Pulmonary artery endothelial cell (primary cell): ENCODE measurements around the gene DDX1. TPM values are rescaled to one million over a fixed set of nuclear protein-coding genes. Genes with fewer than 3 reads are reported as not detected.
A peak's percentile ranks its signal among the peaks of the same experiment; 100 is the strongest.
"Not testable (repeated sequence)": the region's sequence is repeated elsewhere in the genome, so short reads cannot be mapped to it uniquely, and the experiment has no call there.

ENCODE experiments used
- DNase-seq: peaks from one replicate; pipeline ENCODE4 v3.0.0-alpha.2; 2011; ENCODE audit warnings: low read depth, low spot score
- total RNA-seq: library from RNA; depleted of rRNA; stranded (reverse); fragments of >200 nt; gene quantifications from 2 replicates; pipeline ENCODE4 v1.2.3, GENCODE V29; 2014

Gene DDX1
- 88.5 and 99.0 TPM in 2 replicates for total RNA-seq

DNA sequence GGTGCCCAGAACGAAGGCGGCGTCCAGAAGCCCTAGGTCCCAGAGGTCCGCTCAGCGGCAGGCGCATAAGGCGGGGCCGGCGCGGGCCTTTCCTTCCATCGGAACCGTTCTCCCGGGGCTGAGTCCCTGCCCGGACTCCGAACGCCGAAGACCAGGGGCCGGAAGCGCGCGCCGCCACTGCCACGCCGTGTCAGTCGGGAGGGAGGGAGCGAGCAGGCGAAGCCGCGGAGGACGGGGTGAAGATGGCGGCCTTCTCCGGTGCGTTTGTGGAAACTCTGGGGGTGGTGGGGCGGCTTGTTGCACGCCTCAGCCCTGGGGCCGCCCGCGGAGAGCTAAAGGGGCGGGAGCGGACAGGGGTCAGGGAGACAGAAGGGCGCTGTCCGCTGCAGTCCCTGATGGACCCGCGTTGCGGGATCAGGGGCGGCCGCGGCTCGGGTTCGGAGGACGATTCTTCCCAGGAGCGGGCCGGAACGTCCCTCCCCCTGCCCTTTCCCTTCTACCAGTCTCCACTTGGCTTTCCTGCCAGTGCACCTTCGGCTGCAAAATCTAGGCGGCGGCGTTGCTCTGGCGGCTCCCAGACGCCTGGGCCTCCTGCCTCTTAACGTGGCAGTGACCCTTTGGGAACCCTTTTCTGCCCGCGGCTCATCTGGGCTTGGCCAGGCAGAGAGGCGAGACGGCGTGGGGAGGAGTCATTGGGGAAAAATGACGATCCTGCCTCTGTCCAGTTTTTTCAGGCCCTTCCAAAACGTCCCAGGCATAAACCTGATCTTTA lies at the start of gene DDX1:
DDX1 (plus strand) TSS at position 177 of the 772 bp plus-strand sequence; CDS start at position 243, 66 bp downstream.
- peak; percentile 44 for DNase-seq

- not testable (repeated sequence) for DNase-seq
These were observed 49.4 kb upstream of the DDX1 start for GRCh38 chr2:15542269-15542668.

GRCh38 chr2:15543053-15543452 lies 48.6 kb upstream of the DDX1 start:
- DNase-seq: no peak

DNA sequence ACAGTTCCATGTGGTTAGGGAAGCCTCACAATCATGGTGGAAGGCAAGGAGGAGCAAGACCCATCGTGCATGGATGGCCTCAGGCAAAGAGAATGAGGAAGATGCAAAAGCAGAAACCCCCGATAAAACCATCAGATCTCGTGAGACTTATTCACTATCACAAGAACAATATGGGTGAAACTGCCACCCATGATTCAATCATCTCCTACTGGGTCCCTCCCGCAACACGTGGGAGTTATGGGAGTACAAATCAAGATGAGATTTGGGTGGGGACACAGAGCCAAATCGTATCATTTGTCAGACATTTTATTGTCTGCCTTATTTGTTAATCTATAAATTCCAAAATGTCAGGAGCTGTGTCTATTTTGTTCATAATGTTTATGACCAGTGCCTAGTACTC lies 48.1 kb upstream of the DDX1 start:
- DNase-seq: no peak

- no peak for DNase-seq
These were observed 47.4 kb upstream of the DDX1 start for GRCh38 chr2:15544227-15544626.

GRCh38 chr2:15546297-15547098 lies 45.2 kb upstream of the DDX1 start:
- DNase-seq: no peak

- DNase-seq: no peak
These were observed 44.4 kb upstream of the DDX1 start for GRCh38 chr2:15547115-15547876.

DNA sequence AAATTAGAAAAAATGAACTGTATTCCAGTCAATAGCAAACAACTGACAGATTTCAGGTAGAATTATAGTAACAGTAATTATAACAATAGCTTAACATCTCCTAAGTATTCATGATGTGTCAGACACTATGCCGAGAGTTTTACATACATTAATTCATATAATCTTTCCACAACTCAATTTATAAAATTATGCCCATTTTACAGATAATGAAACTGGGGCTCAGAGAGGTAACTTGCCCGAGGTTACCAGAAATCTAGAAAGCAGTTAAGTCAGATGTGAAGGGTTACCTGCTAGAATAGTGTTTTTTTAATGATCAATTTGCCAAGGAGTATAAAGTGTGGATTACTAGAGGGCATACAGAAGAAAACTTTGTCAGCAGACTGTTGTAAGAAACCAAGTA lies 42.7 kb upstream of the DDX1 start:
- DNase-seq: no peak

DNA sequence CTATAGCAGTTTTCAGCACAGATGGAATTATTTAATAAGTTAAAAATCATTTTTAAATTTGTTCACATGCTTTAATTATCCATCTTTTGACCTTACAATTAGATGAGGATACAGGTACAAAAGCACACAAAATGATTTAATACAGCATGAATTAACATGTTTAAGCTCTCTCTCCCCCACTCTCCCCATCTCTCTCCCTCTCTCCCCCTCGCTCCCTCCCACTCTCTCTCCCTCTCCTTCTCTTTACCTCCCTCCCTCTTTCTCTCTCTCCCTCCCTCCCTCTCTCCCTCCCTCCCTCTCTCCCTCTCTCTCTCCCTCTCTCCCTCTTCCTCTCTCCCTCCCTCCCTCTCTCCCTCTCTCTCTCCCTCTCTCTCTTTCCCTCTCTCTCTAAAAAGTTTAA lies 38.1 kb upstream of the DDX1 start:
- no peak for DNase-seq

DNA sequence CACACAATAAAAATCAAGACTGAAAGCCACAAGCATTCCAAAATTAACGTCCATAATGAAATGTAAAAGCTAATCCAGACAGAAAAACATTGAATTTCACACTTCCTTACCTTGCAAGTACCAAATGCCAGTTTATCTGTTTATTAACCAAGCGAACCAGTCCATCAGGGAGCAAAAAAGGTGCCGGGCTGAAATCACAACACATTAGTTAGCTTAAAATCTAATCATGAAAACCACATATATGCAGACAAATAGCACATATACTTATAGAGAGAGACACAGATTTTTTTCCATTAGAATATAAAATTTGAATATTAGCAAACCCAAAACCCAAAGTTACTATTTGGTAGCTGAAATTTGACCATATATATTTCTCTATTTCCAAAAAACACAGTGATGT lies 37.7 kb upstream of the DDX1 start:
- DNase-seq: no peak

- no peak for DNase-seq
These were observed 37.0 kb upstream of the DDX1 start for GRCh38 chr2:15554525-15555218.

DNA sequence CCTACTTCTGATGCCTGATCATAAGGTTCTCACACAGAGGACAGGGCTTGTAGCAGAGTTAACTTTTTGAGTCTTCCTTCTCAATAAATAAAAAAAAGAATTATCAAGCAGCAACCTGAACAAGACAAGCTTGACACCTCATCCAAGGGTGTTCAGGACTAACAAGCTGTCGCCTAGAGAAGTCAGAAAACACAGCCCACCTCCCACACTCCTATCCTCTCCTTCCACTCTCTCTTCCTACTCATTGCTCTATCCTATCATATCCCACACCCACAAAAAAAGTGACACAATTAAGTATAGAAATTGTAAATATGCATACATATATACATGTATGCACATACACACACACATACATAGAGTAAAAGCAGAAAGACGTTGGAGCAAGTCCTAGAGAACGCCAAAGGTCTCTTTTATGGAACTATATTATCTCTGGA lies 35.9 kb upstream of the DDX1 start:
- no peak for DNase-seq

DNA sequence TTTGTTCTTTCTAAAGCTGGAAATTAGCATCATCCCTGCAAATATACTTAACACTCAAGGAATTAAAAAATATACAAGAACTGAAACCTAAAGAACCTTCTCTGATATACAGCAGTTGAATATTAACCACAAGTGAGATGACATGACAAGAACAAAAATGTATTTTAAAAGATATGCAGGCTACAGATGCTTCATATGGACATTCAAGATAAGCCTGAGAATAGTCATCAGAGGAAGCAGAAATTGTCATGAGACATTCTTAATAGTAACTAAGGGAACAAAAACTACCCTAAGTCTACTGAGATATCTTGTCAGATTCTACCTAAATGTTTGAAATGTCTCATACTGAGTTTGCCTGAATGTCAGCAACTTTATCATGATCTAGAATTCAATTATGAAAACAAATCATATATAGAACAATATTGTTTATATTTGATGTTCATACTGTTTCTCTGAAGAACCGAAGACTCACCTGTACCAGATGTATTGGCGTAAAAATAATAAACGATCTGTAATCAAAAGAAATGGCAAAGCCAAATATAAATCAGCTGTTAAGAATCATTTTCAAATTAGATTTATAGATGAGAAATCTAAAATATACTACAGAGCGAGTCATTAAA lies 35.2 kb upstream of the DDX1 start:
- no peak for DNase-seq

DNA sequence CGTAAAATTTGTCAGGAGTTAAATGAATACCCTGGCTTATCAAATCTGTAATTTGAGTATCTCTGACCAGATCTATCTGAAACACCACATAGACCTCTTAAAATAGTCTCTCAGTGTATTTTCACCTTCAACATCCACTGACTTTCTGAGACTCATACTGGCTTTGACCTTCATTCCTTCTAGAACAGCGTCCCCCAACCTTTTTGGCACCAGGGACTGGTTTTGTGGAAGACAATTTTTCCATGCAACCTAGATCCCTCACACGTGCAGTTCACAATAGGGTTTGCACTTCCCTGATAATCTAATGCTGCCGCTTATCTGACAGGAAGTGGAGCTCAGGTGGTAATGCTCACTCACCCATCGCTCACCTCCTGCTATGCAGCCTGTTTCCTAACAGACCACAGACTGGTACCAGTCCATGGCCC lies 33.8 kb upstream of the DDX1 start:
- no peak for DNase-seq

DNA sequence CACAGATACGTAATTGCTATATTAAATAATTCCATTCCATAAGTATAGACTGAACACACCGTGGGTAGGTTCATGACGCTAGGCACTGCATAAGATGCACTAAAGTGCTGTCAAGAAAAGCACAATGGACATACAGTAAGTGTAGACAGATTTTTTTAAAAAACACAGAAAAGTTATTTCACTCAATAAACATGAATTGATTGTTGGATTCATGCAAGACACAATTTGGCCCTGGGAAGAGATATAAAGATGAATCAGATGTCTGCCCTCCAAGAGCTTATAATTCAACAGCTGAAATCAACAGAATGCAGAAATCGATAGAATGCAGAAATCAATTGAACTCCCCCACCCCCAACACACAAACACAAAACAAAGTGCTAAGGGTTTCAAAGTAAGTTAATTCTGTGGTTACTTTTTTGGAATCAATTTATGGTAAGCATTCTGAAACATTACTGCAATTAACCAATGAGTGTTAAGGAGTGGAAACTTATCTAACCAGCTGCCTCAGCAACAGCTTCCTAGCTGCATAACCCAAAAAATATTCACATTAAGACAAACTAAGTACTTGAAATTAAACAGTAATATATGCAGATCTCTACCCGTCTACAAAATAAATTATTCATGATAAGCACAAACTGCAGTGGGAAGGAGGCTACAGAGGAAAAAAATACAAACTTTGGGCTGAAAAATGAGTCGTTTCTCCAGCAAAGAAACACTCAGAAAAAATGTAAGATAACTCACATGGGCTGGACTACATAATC lies 32.1 kb upstream of the DDX1 start:
- no peak for DNase-seq

DNA sequence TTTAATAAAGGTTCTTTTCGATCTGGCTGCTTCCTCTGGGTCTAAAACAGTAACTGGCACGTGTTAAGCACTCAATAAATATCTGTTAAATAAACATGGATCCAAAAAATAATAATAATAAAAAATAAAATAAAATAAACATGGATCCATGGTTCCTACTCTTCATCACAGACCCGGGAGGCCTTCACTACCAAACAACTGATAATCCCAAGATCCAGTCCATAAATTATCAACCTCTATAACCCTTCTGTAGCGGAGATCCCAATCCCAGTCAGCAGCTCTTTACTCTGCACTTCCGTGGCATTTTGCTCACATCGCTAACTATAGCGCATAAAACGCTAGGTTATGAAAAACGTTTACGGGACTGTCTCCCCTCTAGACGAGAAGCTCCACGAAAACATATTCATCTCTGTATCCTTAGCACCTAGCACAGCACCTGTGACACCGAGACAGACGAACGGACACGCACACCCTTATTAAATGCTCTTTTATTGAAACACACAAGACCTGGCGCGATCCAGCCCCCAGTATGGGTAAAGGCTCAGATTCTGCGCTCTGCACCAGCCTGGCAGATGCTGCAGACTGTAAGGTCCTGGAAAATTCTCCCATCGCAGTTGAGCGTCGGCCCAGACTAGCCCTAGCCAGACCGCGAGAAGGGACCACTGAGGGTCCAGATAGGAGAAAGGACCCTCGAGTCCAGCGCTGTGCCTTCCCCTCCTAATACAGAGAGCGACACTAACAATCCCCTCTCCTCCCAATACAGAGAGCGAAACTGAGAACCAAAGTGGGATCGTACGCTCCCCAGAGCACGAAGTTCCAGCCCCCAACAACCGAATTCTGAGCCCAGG lies 31.3 kb upstream of the DDX1 start:
- DNase-seq: no peak

DNA sequence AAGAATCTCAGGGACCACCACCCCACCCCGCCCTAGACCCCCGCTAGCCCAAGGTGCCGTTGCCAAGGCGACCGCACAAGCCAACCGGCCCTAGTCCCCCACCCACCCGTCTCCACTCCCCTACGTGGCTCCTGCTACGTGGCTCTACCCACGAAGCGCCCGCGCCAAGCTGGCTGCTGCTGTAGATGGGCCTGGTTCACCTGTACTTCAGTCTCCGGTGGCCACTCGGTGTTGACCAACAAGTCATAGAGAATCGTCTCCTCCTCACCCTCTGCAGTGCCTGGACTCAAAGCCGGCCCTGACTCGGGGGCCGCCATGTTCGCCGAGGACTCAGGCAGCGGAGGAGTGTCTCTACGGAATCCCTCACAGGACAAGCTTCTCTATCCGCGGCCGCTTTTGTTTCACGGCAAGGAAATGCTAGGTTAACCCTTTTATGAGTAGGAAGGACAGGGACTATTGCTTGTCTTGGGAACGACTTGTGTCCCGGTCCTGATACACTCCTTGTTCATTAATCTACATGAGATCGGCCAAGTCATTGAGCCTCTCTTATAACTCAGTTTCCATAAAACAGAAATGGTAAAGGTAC lies 30.6 kb upstream of the DDX1 start, which contains the start of gene NBAS:
NBAS (minus strand) TSS at position 347 of the 586 bp plus-strand sequence; CDS start at position 317, 30 bp downstream.
- DNase-seq: peak; percentile 45

DNA sequence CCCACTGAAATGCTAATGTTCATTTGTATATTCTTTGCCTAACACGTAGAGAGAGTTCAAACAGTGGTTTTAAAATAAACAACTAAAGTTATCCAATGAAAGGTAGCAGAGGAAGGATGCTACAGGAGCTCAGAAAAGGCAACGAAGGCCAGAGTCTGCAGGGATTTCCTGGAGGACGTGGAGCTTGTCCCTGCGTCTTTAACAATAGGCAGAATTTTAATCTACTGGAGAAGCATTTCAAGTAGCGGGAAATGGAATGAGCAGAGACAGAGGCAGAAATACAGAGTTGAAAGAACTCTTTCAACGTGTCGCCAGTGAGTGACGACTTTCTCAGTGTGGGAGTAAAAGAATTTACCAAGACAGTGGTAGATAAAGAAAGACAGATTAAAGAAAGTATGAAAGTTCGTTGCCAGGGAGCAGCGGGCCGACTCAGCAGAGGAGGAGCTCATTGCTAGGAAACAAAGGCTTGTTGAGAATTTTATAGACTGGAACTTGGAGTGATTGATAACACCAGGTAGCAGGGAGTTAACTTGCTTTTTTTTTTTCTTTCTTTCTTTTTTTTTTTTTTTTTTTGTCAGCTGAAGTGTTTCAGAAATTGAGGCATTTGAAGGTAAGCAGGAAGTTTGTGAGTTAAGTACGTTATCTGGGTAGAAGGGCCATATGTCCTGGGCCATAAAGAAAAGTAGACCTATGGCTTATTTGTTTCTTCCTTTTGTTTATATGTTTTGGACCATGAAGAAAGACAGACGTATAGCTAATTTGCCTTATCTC lies 29.9 kb upstream of the DDX1 start:
- DNase-seq: no peak
